Inferior parietal cortex (tissue), 1 donor: ENCODE measurements around the gene GRAMD1C.
"Not testable (repeated sequence)": the region's sequence is repeated elsewhere in the genome, so short reads cannot be mapped to it uniquely, and the experiment has no call there.

ENCODE experiments used
- DNase-seq: peaks from one replicate; pipeline ENCODE4 v3.0.0-alpha.2; 2016; ENCODE audit errors: extremely low spot score

GRAMD1C gene

GRCh38 chr3:113850391-113850790 lies 11.8 kb downstream of the GRAMD1C start:
- DNase-seq = not testable (repeated sequence)

- DNase-seq = no peak
These were observed 13.9 kb downstream of the GRAMD1C start for GRCh38 chr3:113852506-113852905.

- DNase-seq = no peak
These were observed 28.9 kb downstream of the GRAMD1C start for GRCh38 chr3:113867506-113867905.

GRCh38 chr3:113873293-113873692 lies 34.7 kb downstream of the GRAMD1C start:
- no peak for DNase-seq

- DNase-seq = no peak
These were observed 35.4 kb downstream of the GRAMD1C start for GRCh38 chr3:113873814-113874526.

- DNase-seq = no peak
These were observed 39.8 kb downstream of the GRAMD1C start for GRCh38 chr3:113878403-113878802.

- DNase-seq = no peak
These were observed 46.5 kb downstream of the GRAMD1C start for GRCh38 chr3:113885050-113885449.

GRCh38 chr3:113890256-113890900 lies 51.8 kb downstream of the GRAMD1C start:
- no peak for DNase-seq

GRCh38 chr3:113894927-113895326 lies 56.3 kb downstream of the GRAMD1C start:
- no peak for DNase-seq

- no peak for DNase-seq
These were observed 57.4 kb downstream of the GRAMD1C start for GRCh38 chr3:113895964-113896363.

GRCh38 chr3:113896930-113897329 lies 58.3 kb downstream of the GRAMD1C start:
- no peak for DNase-seq

- DNase-seq = no peak
These were observed 58.8 kb downstream of the GRAMD1C start for GRCh38 chr3:113897373-113897777.

- DNase-seq = no peak
These were observed 60.3 kb downstream of the GRAMD1C start for GRCh38 chr3:113898892-113899291.

GRCh38 chr3:113906568-113907140 lies 68.1 kb downstream of the GRAMD1C start:
- DNase-seq = no peak

- DNase-seq = no peak
These were observed 69.5 kb downstream of the GRAMD1C start for GRCh38 chr3:113908133-113908532.

GRCh38 chr3:113910966-113911365 lies 72.4 kb downstream of the GRAMD1C start:
- DNase-seq = no peak

GRCh38 chr3:113912552-113913236 lies 74.1 kb downstream of the GRAMD1C start:
- DNase-seq = peak; percentile 58

- no peak for DNase-seq
These were observed 76.1 kb downstream of the GRAMD1C start for GRCh38 chr3:113914646-113915045.

- DNase-seq = no peak
These were observed 89.0 kb downstream of the GRAMD1C start for GRCh38 chr3:113927556-113927955.

GRCh38 chr3:113946831-113947230 lies 108.2 kb downstream of the GRAMD1C start:
- no peak for DNase-seq

- peak; percentile 28 for DNase-seq
These were observed 108.9 kb downstream of the GRAMD1C start, which contains the start of gene ZDHHC23 for GRCh38 chr3:113947372-113948014. TSS of gene ZDHHC23 (plus strand) at chr3:113948013. CDS start at chr3:113948803, 790 bp downstream.
